HG02938 (cell line): ENCODE measurements around the gene NOC2L.
"Not testable (repeated sequence)": the region's sequence is repeated elsewhere in the genome, so short reads cannot be mapped to it uniquely, and the experiment has no call there.

Experiments
- ATAC-seq: cut with Tn5 transposase; IDR thresholded peaks from one replicate; pipeline ENCODE4 v1.9.1; 2021; ENCODE audit warnings: mild to moderate bottlenecking, moderate library complexity; ENCODE audit not compliant: unreplicated experiment

The NOC2L gene

GRCh38 chr1:963746-964525, 4.9 kb upstream of the NOC2L start:
- no peak for ATAC-seq

GRCh38 chr1:963301-963651, 4.2 kb upstream of the NOC2L start:
- ATAC-seq = no peak

GRCh38 chr1:962381-963300, 3.6 kb upstream of the NOC2L start:
- no peak for ATAC-seq

GRCh38 chr1:961132-961669, 2.1 kb upstream of the NOC2L start:
- no peak for ATAC-seq

- ATAC-seq = no peak
Observed at GRCh38 chr1:960363-961131, 1.5 kb upstream of the NOC2L start, which contains the start of gene KLHL17. KLHL17 (plus strand) TSS chr1:960584; CDS start chr1:960694, 110 bp downstream.

- no peak for ATAC-seq
Observed at GRCh38 chr1:959731-960362, 791 bp upstream of the NOC2L start.

GRCh38 chr1:956636-957035, 2.4 kb downstream of the NOC2L start:
- ATAC-seq = no peak

DNA sequence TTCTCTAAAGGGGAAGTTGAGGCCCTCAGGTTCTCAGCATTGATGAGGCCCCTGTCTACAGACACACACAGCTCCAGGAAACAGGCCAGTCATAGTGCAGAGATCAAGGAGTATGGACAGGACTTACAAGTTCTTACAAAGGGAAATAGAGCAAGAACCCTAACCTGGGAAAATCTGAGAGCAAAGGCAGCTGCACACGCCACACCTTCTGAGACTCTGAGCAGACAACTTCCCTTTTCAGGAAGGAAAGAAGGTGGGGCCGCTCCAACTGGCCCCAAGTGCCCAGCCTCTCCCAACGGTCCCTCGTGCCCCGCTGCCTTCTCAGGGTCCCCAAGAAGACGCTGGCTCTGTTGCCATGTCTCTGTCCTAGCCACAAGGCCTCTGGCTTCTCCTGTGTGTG, 3.6 kb downstream of the NOC2L start:
- no peak for ATAC-seq

DNA sequence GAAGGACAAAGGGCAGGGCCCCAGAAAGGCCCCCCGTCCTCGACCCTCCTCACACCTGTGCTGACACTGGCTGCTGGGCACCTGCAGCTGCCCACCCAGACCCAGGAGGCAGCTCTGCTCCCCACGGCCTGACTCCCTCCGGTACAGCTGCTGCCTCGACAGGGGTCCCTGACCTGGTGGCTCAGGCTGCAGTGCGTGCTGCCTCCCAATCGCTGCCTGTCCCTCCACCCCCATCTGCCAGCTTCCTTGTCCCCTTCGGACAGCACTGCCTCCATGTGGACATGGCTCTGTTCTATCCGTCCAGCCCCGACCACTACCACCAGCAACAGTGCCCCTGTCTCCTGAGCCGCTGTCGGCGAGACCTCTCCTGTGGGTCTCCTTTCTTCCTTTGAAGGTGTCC, 4.1 kb downstream of the NOC2L start:
- no peak for ATAC-seq

GRCh38 chr1:953524-954320, 5.3 kb downstream of the NOC2L start:
- no peak for ATAC-seq

GRCh38 chr1:952603-953002, 6.5 kb downstream of the NOC2L start:
- ATAC-seq = no peak

DNA sequence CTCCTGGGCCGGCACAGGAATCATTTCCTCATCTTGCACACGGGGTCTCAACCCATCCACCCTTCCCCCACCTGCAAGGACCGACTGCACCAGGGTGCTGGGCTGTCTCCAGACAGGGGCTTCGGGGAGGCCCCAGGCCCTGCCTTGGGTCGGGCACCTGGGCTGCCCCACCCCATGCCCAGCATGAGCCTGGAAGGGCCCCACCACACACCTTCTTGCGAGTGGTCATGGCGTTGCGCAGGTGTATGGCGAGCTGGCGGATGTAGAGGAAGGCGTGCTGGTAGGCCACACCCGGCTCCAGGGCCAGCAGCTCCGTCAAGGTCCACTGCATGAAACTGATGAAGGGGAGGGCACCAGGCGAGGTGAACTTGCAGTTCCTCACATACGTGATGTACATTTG, 6.9 kb downstream of the NOC2L start:
- no peak for ATAC-seq

GRCh38 chr1:951364-951763, 7.7 kb downstream of the NOC2L start:
- ATAC-seq = no peak

DNA sequence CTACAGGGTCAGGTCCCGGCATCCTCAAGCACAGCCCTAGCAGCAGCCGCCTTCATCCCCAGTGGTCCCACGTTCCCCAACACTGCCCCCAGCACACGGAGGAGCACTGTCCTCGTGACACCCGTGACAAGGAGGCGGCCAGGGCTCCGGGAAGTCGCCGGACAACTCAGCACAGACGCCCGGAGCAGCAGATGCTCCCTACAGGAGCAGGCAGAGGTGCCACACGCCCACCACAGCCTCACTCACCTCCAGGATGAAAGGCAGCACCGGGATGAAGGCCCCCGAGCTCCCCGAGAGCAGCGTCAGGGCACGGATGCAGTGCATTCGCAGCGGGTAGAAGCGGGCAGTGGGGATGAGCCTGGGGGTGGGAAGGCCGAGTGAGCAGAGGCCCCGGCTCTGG, 8.2 kb downstream of the NOC2L start:
- ATAC-seq = no peak

GRCh38 chr1:950268-950667, 8.8 kb downstream of the NOC2L start:
- no peak for ATAC-seq

- no peak for ATAC-seq
Observed at GRCh38 chr1:947958-948357, 11.1 kb downstream of the NOC2L start.

GRCh38 chr1:946811-947210, 12.2 kb downstream of the NOC2L start:
- not testable (repeated sequence) for ATAC-seq

GRCh38 chr1:945688-946556, 13.1 kb downstream of the NOC2L start:
- no peak for ATAC-seq
